Suprapubic skin (tissue), 3 donors: ENCODE results near the gene NDUFV1.
"Not testable (repeated sequence)": the region's sequence is repeated elsewhere in the genome, so short reads cannot be mapped to it uniquely, and the experiment has no call there.

ENCODE experiments used
- POLR2A ChIP-seq, 2 donors: fragments of 450-650 bp; IDR thresholded peaks; one replicate each; pipeline ENCODE4 v1.6.1; 2017; ENCODE audit warnings: antibody characterized with exemption in 2 of 2, mild to moderate bottlenecking in 2 of 2, moderate library complexity in 2 of 2
- TF ChIP-seq, protein P1 (sequence below), 2 donors: fragments of 200-600 bp in 1 of 2; fragments of 450-650 bp in 1 of 2; sonication (generic) in 1 of 2; IDR thresholded peaks; one replicate each; pipeline ENCODE4 v1.5.1; 2016 to 2019; ENCODE audit warnings: antibody characterized with exemption in 2 of 2, mild to moderate bottlenecking in 1 of 2, moderate library complexity in 1 of 2

DNA sequence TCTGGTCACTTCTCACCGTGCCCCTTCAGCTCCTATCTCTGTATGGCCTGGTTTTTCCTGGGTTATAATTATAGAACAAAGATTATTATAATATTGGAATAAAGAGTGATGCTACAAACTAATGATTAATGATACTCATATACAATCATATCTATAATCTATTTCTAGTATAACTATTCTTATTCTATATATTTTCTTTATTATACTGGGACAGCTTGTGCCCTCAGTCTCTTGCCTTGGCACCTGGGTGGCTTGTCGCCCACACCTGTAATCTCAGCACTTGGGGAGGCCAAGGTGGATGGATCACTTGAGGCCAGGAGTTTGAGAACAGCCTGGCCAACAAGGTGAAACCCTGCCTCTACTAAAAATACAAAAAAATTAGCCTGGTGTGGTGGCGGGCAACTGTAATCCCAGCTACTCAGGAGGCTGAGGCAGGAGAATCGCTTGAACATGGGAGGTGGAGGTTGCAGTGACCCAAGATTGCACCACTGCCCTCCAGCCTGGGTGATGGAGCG is 53.0 kb downstream of the NDUFV1 start:
- TF ChIP-seq, protein P1, sequence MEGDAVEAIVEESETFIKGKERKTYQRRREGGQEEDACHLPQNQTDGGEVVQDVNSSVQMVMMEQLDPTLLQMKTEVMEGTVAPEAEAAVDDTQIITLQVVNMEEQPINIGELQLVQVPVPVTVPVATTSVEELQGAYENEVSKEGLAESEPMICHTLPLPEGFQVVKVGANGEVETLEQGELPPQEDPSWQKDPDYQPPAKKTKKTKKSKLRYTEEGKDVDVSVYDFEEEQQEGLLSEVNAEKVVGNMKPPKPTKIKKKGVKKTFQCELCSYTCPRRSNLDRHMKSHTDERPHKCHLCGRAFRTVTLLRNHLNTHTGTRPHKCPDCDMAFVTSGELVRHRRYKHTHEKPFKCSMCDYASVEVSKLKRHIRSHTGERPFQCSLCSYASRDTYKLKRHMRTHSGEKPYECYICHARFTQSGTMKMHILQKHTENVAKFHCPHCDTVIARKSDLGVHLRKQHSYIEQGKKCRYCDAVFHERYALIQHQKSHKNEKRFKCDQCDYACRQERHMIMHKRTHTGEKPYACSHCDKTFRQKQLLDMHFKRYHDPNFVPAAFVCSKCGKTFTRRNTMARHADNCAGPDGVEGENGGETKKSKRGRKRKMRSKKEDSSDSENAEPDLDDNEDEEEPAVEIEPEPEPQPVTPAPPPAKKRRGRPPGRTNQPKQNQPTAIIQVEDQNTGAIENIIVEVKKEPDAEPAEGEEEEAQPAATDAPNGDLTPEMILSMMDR (IDR thresholded peaks at IDR 0.05): not testable (repeated sequence)
- TF ChIP-seq POLR2A (IDR thresholded peaks at IDR 0.05): not testable (repeated sequence)
